ENCODE results near the gene SLC2A8. TPM values are rescaled to one million over a fixed set of nuclear protein-coding genes. Genes with fewer than 3 reads are reported as not detected.

SLC2A8 gene
- polyA plus RNA-seq, 1 donor (not counting 4 experiments of a cell fraction or from before 2014, with no cell fraction given) = 7.1 TPM

- Histone ChIP-seq H4K20me1 (ENCODE audit: control insufficient read depth, extremely low read depth, insufficient read depth, low read length) (peaks cover 63% of the 10 kb centered on the region), H3K27me3 (ENCODE audit: control insufficient read depth, extremely low read depth, insufficient read depth, low read length) (no peaks in the 10 kb centered on the region), H3K36me3 (ENCODE audit: control insufficient read depth in 2 of 2, extremely low read depth in 1 of 2, insufficient read depth in 2 of 2, low read length in 2 of 2) (peaks cover 39 to 75% of the 10 kb centered on the region in 2 experiments), H2AFZ (ENCODE audit: control insufficient read depth, low read length) (no peak overlapping the region), H3K9me3 (ENCODE audit: control insufficient read depth, low read depth, low read length) (peaks cover 12% of the 10 kb centered on the region), H3K27ac (ENCODE audit: control insufficient read depth, insufficient read depth, low read length) (no peak overlapping the region), H3K4me2 (ENCODE audit: control insufficient read depth, extremely low read depth, insufficient read depth, low read depth, low read length) (no peak overlapping the region), H3K9ac (ENCODE audit: control insufficient read depth, extremely low read depth, insufficient read depth, low read length) (no peak overlapping the region), H3K9me1 (ENCODE audit: control insufficient read depth, extremely low read depth, insufficient read depth, low read length) (peaks cover 4% of the 10 kb centered on the region), H3K79me2 (ENCODE audit: control insufficient read depth, insufficient read depth, low read length) (peaks cover 35% of the 10 kb centered on the region), H3K4me3 (ENCODE audit: control insufficient read depth in 2 of 3, extremely low read depth in 1 of 3, insufficient read depth in 2 of 3, low read depth in 1 of 3, low read length in 3 of 3) (no peak overlapping the region), H3K4me1 (ENCODE audit: control insufficient read depth, extremely low read depth, insufficient read depth, low read length) (peaks cover 10% of the 10 kb centered on the region)
- no peak for DNase-seq (ENCODE audit: low read depth, low spot score)
- FAIRE-seq = no peak
- no peak for TF ChIP-seq CTCF (optimal IDR thresholded peaks at IDR 0.05 in 1 of 3, IDR thresholded peaks at IDR 0.05 in 1 of 3, conservative IDR thresholded peaks at IDR 0.05 in 1 of 3; ENCODE audit: extremely low read depth in 1 of 3, insufficient read depth in 2 of 3, low read length in 3 of 3)
- TF ChIP-seq EZH2 (IDR thresholded peaks at IDR 0.05; ENCODE audit: low read length) = no peak
- dilution Hi-C loops (cut with MboI; ENCODE audit: extremely low pct_ligation_motif_present, low sequenced_read_pairs) = no loop called here
Observed at GRCh38 chr9:127446713-127447415, 49.9 kb downstream of the SLC2A8 start.

GRCh38 chr9:127447416-127448111, 50.6 kb downstream of the SLC2A8 start:
- H4K20me1 ChIP-seq (ENCODE audit: control insufficient read depth, extremely low read depth, insufficient read depth, low read length) = peaks cover 63% of the 10 kb centered on the region
- H3K9me3 ChIP-seq (ENCODE audit: control insufficient read depth, low read depth, low read length) = peaks cover 12% of the 10 kb centered on the region
- H3K4me2 ChIP-seq (ENCODE audit: control insufficient read depth, extremely low read depth, insufficient read depth, low read depth, low read length) = peak overlapping the region; percentile 98
- TF ChIP-seq EZH2 (IDR thresholded peaks at IDR 0.05; ENCODE audit: low read length) (no peak), CTCF (optimal IDR thresholded peaks at IDR 0.05 in 1 of 3, IDR thresholded peaks at IDR 0.05 in 1 of 3, conservative IDR thresholded peaks at IDR 0.05 in 1 of 3; ENCODE audit: extremely low read depth in 1 of 3, insufficient read depth in 2 of 3, low read length in 3 of 3) (no peak)
- H3K27ac ChIP-seq (ENCODE audit: control insufficient read depth, insufficient read depth, low read length) = peak overlapping the region; percentile 27
- no peak overlapping the region for H2AFZ ChIP-seq (ENCODE audit: control insufficient read depth, low read length)
- peaks cover 4% of the 10 kb centered on the region for H3K9me1 ChIP-seq (ENCODE audit: control insufficient read depth, extremely low read depth, insufficient read depth, low read length)
- H3K36me3 ChIP-seq (ENCODE audit: control insufficient read depth in 2 of 2, extremely low read depth in 1 of 2, insufficient read depth in 2 of 2, low read length in 2 of 2) = peaks cover 38 to 72% of the 10 kb centered on the region in 2 experiments
- H3K4me1 ChIP-seq (ENCODE audit: control insufficient read depth, extremely low read depth, insufficient read depth, low read length) = peaks cover 15% of the 10 kb centered on the region
- DNase-seq (ENCODE audit: low read depth, low spot score) = no peak
- no peak overlapping the region for H3K4me3 ChIP-seq (ENCODE audit: control insufficient read depth in 2 of 3, extremely low read depth in 1 of 3, insufficient read depth in 2 of 3, low read depth in 1 of 3, low read length in 3 of 3)
- FAIRE-seq = no peak
- dilution Hi-C loops (cut with MboI; ENCODE audit: extremely low pct_ligation_motif_present, low sequenced_read_pairs) = no loop called here
- H3K79me2 ChIP-seq (ENCODE audit: control insufficient read depth, insufficient read depth, low read length) = peaks cover 35% of the 10 kb centered on the region
- H3K27me3 ChIP-seq (ENCODE audit: control insufficient read depth, extremely low read depth, insufficient read depth, low read length) = no peaks in the 10 kb centered on the region
- H3K9ac ChIP-seq (ENCODE audit: control insufficient read depth, extremely low read depth, insufficient read depth, low read length) = no peak overlapping the region
